Kidney epithelial cell (primary cell): ENCODE data around the gene ELOVL3. TPM values are rescaled to one million over a fixed set of nuclear protein-coding genes. Genes with fewer than 3 reads are reported as not detected.
"Not testable (repeated sequence)": the region's sequence is repeated elsewhere in the genome, so short reads cannot be mapped to it uniquely, and the experiment has no call there.

Experiments
- DNase-seq: peaks from one replicate; pipeline ENCODE4 v3.0.0-alpha.2; 2010; ENCODE audit warnings: low read depth
- H3K27me3 ChIP-seq: 2 replicates; pipeline ENCODE4 v1.6.0; 2011; ENCODE audit warnings: low read length; ENCODE audit not compliant: control insufficient read depth, insufficient read depth
- H3K36me3 ChIP-seq: 2 replicates; pipeline ENCODE4 v1.5.1; 2011; ENCODE audit warnings: low read length; ENCODE audit not compliant: control insufficient read depth, insufficient read depth
- H3K4me3 ChIP-seq: 2 replicates; pipeline ENCODE4 v1.5.1; 2011; ENCODE audit warnings: low read depth, mild to moderate bottlenecking, control low read depth, low read length
- CTCF ChIP-seq: IDR thresholded peaks from 2 replicates; pipeline ENCODE4 v1.5.1; 2011; ENCODE audit warnings: mild to moderate bottlenecking, moderate library complexity, low read length, control low read depth, inconsistent platforms; ENCODE audit not compliant: insufficient read depth, poor library complexity, severe bottlenecking
- total RNA-seq: library from RNA; depleted of rRNA; stranded (reverse); fragments of >200 nt; gene quantifications from 2 replicates; pipeline ENCODE4 v1.2.3, GENCODE V29; 2015

ELOVL3 gene
- total RNA-seq, 1 donor from 2014 or later, result 1.1 TPM

DNA sequence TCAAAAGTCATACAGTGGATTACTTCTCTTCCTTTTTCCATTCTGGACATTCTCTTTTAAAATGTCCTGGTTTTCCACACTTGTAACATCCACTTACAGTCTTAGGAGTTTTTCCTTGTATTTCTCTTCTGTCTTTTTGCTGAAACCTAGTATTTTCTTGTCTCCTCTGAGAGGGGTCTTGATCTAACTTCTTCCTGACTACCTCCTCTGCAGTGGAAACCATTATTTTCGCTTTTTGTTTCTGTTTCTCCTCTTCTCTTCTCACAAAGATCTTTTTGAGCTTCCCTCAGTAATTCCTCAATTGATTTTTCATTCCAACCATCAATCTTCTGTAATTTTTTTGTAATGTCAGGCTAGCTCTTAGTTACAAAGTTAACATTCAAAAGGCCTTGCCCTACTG is 23.7 kb upstream of the ELOVL3 start:
- Histone ChIP-seq H3K36me3 (no peaks in the 10 kb centered on the region), H3K27me3 (no peaks in the 10 kb centered on the region), H3K4me3 (no peak overlapping the region)
- no peak for TF ChIP-seq CTCF
- DNase-seq, result no peak

DNA sequence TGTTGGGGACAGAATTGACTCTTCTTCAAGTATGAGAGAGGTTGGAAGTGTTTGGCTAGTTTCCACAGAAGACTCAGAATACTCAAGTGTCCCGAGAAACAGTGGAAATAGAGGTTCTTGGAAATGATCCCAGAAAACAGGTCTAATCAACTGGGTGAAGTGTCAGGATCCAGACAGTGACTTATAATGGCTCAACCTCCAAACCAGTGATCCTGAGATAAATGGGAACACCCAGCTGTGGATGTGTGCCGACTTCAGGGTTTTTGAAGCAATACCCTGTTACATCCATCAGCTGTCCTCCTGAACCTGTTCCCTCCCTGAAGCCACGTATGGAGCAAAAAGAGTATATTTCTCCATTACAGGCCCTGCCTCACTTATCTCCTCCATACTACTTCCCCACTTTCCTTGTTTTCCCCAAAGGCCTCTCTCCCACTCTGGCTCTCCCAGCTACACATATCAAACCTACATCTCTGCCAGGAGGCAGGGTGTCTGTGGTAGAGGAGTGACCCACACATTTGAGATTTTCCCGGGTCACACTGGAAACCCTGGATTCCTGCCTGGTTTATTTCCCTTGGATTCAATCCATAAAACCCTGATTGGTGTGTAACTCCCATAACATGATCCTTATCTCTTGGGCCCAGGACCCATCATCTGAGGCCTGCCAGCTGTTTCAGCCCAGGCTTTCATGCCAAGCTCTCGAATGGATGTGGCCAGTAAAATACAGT is 17.6 kb upstream of the ELOVL3 start:
- no peaks in the 10 kb centered on the region for H3K27me3 ChIP-seq
- TF ChIP-seq CTCF, result no peak
- H3K4me3 ChIP-seq, result no peak overlapping the region
- H3K36me3 ChIP-seq, result no peaks in the 10 kb centered on the region
- no peak for DNase-seq

DNA sequence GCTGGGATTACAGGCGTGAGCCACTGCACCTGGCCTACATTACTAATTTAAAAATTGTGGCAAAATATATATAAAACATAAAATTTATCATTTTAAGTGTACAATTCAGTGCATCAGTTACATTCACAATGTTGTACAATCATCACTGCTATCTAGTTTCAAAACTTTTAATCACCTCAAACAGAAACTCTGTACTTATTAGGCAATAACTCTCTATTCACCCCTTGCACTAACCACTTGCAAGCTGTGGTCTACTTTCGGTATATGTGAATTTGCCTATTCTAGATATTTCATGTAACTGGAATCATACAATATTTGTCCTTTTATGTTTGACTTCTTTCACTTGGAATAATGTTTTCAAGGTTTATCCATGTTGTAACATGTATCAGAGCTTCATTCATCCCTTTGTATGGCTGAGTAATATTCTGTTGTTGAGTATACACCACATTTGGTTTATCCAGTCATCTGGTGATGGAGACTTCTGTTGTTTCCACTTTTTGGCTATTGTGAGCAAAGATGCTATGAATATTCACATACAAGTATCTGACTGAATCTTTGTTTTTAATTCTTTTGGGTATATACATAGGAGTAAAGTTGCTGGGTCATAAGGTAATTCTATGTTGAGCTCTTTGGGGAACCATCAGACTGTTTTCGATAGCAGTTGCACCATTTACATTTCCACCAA is 14.3 kb upstream of the ELOVL3 start:
- H3K4me3 ChIP-seq, result no peak overlapping the region
- no peaks in the 10 kb centered on the region for H3K27me3 ChIP-seq
- no peak for DNase-seq
- no peak for TF ChIP-seq CTCF
- H3K36me3 ChIP-seq, result no peaks in the 10 kb centered on the region

DNA sequence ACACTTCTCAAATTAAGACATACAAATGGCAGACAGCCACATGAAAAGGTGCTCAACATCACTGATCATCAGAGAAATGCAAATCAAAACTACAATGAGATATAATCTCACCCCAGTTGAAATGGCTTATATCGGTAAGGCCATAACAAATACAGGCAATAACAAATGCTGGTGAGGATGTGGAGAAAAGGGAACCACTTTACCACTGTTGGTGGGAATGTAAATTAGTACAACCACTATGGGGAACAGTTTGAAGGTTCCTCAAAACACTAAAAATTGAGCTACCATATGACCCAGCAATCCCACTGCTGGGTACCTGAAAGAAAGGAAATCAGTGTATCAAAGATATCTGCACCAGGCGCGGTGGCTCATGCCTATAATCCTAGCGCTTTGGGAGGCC is 12.5 kb upstream of the ELOVL3 start:
- not testable (repeated sequence) for DNase-seq, H3K4me3 ChIP-seq, H3K27me3 ChIP-seq, H3K36me3 ChIP-seq

DNA sequence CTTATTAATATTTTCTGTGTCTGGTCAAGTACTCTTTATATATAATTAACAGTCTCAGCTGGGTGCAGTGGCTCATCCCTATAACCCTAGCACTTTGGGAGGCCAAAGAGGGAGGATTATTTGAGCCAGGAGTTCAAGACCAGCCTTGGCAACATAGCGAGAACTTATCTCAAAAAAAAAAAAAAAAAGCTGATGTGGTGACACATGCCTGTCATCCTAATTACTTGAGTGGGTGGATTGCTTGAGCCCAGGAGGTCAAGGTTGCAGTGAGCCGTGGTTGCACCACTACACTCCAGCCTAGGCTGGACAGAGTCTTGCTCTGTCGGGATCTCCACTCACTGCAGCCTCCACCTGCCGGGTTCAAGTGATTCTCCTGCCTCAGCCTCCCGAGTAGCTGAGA is 6.7 kb upstream of the ELOVL3 start:
- no peak for DNase-seq
- TF ChIP-seq CTCF, result no peak
- Histone ChIP-seq H3K36me3 (no peaks in the 10 kb centered on the region), H3K4me3 (no peak overlapping the region), H3K27me3 (no peaks in the 10 kb centered on the region)

GRCh38 chr10:102220612-102221011 is 5.5 kb upstream of the ELOVL3 start:
- H3K36me3 ChIP-seq, result no peaks in the 10 kb centered on the region
- H3K4me3 ChIP-seq, result no peak overlapping the region
- no peak for DNase-seq
- no peak for TF ChIP-seq CTCF
- no peaks in the 10 kb centered on the region for H3K27me3 ChIP-seq
